K562 (cell line): ENCODE measurements around the gene AEN. TPM values are rescaled to one million over a fixed set of nuclear protein-coding genes. Genes with fewer than 3 reads are reported as not detected.

Source experiments
- MGA ChIP-seq: fragments of 450-650 bp; IDR thresholded peaks from 2 replicates; pipeline ENCODE4 v1.6.1; 2016; ENCODE audit warnings: mild to moderate bottlenecking, moderate library complexity
- ZNF76 ChIP-seq: fragments of 250-450 bp; sonication (Bioruptor Pico); IDR thresholded peaks from 2 replicates; pipeline ENCODE4 v1.4.0; 2020; ENCODE audit warnings: mild to moderate bottlenecking, moderate library complexity, borderline replicate concordance
- polyA plus RNA-seq, 8 experiments: library from polyadenylated mRNA; depleted of rRNA in 4 of 8; stranded (reverse) in 5 of 8; unstranded in 3 of 8; fragments of >200 nt; fragmentation: Nextera tagmentation in 2 of 8; fragmentation: Illumina TruSeq in 1 of 8; extraction: Ambion mirVana in 2 of 8; extraction: Trizol in 1 of 8; gene quantifications; 2 replicates each; pipeline versions ENCODE4 v1.2.1 to v1.2.3, GENCODE V29; 2011 to 2014; ENCODE audit warnings: inconsistent platforms in 1 of 8, missing spikeins in 1 of 8
- total RNA-seq, 7 experiments: library from RNA; depleted of rRNA in 6 of 7; stranded (reverse); fragments of >200 nt in 6 of 7; fragmentation: Illumina TruSeq in 2 of 7; extraction: Trizol in 2 of 7; gene quantifications; 2 replicates each; pipeline versions ENCODE4 v1.2.1 to v1.2.3, GENCODE V29; 2011 to 2021; ENCODE audit warnings: low replicate concordance in 1 of 7

Gene AEN
- total and polyA plus RNA-seq, 9 of the 15 experiments (the other 6 are each of a cell fraction or from before 2014, with no cell fraction given), result 9.0 to 51.0 (median 32.8) TPM

- peak; percentile 56; the same call in 1 of the 2 replicates for TF ChIP-seq MGA
- no peak for TF ChIP-seq ZNF76 (CRISPR knock-in tag)
Measured at GRCh38 chr15:88654430-88655102, 33.4 kb downstream of the AEN start (continued).
